ENCODE data around the gene CHD5. TPM values are rescaled to one million over a fixed set of nuclear protein-coding genes. Genes with fewer than 3 reads are reported as not detected.

Gene CHD5
- total RNA-seq (2022; extraction: Qiagen RNA extraction), result 1.5 to 2.8 TPM (median 1.8 TPM) in 5 replicates

GRCh38 chr1:6180268-6180706 lies at the start of gene CHD5:
CHD5 (minus strand) TSS chr1:6180321; CDS start chr1:6180023, 298 bp downstream.

GRCh38 chr1:6205849-6206519 lies 25.9 kb upstream of the CHD5 start, which contains the start of gene RNF207:
RNF207 (plus strand) TSS chr1:6206119; CDS start chr1:6206536, 417 bp downstream.

GRCh38 chr1:6199298-6200187 lies 19.4 kb upstream of the CHD5 start, which contains the start of gene RPL22:
RPL22 (minus strand) TSS chr1:6199595; CDS start chr1:6199573, 22 bp downstream.

Other genes starting within 250 kb of the CHD5 start
- gene NPHP4, start 187.9 kb downstream of the CHD5 start, total RNA-seq (2022; extraction: Qiagen RNA extraction), result 4.2 to 5.8 TPM (median 5.3 TPM) in 5 replicates
- 6.9 to 8.2 TPM (median 7.7 TPM) in 5 replicates for gene KCNAB2, start 134.4 kb downstream of the CHD5 start, total RNA-seq (2022; extraction: Qiagen RNA extraction)
- 284 to 448 TPM (median 429 TPM) in 5 replicates for gene RPL22, start 19.3 kb upstream of the CHD5 start, total RNA-seq (2022; extraction: Qiagen RNA extraction)
- gene RNF207, start 25.8 kb upstream of the CHD5 start, total RNA-seq (2022; extraction: Qiagen RNA extraction), result 9.4 to 13.8 TPM (median 11.3 TPM) in 5 replicates
- gene ICMT, start 55.6 kb upstream of the CHD5 start, total RNA-seq (2022; extraction: Qiagen RNA extraction), result 51.0 to 56.7 TPM (median 53.3 TPM) in 5 replicates
- gene HES3, start 63.9 kb upstream of the CHD5 start, total RNA-seq (2022; extraction: Qiagen RNA extraction), result not detected in 5 replicates
- gene GPR153, start 80.8 kb upstream of the CHD5 start, total RNA-seq (2022; extraction: Qiagen RNA extraction), result 4.8 to 7.7 TPM (median 7.4 TPM) in 5 replicates
- 76.2 to 109 TPM (median 105 TPM) in 5 replicates for gene ACOT7, start 213.4 kb upstream of the CHD5 start, total RNA-seq (2022; extraction: Qiagen RNA extraction)
- gene HES2, start 239.6 kb upstream of the CHD5 start, total RNA-seq (2022; extraction: Qiagen RNA extraction), result 3.1 to 6.0 TPM (median 4.8 TPM) in 5 replicates
- gene ESPN, start 244.5 kb upstream of the CHD5 start, total RNA-seq (2022; extraction: Qiagen RNA extraction), result 0.43 to 0.79 TPM (median 0.53 TPM) in 5 replicates